Measurements from ENCODE around the gene BRINP1. TPM values are rescaled to one million over a fixed set of nuclear protein-coding genes. Genes with fewer than 3 reads are reported as not detected.

BRINP1 gene
- total and polyA plus RNA-seq, 2 of the 8 experiments (the other 6 are each of a cell fraction or from before 2014, with no cell fraction given) = 19.5 to 20.5 TPM

DNA sequence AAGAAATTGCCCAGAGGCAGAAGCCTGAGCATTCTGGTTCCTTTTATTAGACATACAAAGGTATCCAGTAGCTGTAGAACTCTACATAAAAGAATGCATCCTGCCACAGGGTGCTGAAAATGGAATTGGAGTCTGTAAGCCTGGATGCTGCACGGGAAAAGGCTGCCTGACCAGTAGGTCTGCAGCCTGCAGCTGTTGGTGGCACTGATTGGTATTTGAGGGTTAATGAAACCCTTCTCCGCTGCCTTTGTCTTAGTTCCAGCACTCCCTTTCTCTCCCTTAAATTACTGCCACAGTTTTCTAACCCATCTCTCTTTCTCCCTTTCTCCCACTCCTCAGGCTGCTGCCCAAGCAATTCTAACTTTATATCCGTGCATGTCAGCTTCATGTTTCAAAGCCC, 64.7 kb downstream of the BRINP1 start:
- H3K18ac ChIP-seq (ENCODE audit: extremely low read depth, low read length) = peak overlapping the region; percentile 0; the same call in 1 of the 2 replicates
- H3K9ac ChIP-seq (replicated peaks in 1 of 4; ENCODE audit: extremely low read depth in 1 of 4, low read depth in 3 of 4, low read length in 3 of 4) = no peak overlapping the region
- H2AK5ac ChIP-seq (ENCODE audit: low read depth, low read length) = no peak overlapping the region
- peak overlapping the region; percentile 85; the same call in 1 of the 2 replicates for H2BK15ac ChIP-seq (ENCODE audit: low read length)
- H2AFZ ChIP-seq (ENCODE audit: low read length) = no peak overlapping the region
- no peak overlapping the region for H3K56ac ChIP-seq (replicated peaks; ENCODE audit: insufficient read length, low read depth, low read length)
- no peak overlapping the region for H2BK5ac ChIP-seq (ENCODE audit: low read depth, low read length)
- H3K79me2 ChIP-seq (ENCODE audit: control insufficient read depth in 1 of 2, insufficient read depth in 2 of 2, low read length in 2 of 2) = peaks cover 0 to 34% of the 10 kb centered on the region in 2 experiments; a peak in 2 of 4 replicates
- H3K27me3 ChIP-seq (replicated peaks in 1 of 4; ENCODE audit: control insufficient read depth in 3 of 4, extremely low read depth in 1 of 4, insufficient read depth in 3 of 4, low read length in 3 of 4) = no peaks in the 10 kb centered on the region
- H3K23ac ChIP-seq (ENCODE audit: insufficient read length) = no peak overlapping the region
- H3K4me2 ChIP-seq (ENCODE audit: insufficient read depth in 1 of 2, low read depth in 2 of 2, low read length in 2 of 2) = no peak overlapping the region; a peak in 1 of 4 replicates
- H4K5ac ChIP-seq (ENCODE audit: insufficient read length, low read depth, low read length) = no peak overlapping the region
- H3K23me2 ChIP-seq (ENCODE audit: low read depth, low read length) = no peaks in the 10 kb centered on the region
- H2BK12ac ChIP-seq (ENCODE audit: low read depth, low read length) = no peak overlapping the region
- peak overlapping the region; percentile 13; the same call in 1 of the 2 replicates for H2BK20ac ChIP-seq (ENCODE audit: low read length)
- no peak overlapping the region for H3K14ac ChIP-seq (ENCODE audit: insufficient read length)
- ChIA-PET POLR2A (ENCODE audit: partially characterized antibody) (interaction anchor here (0.6 to 1.5 kb wide), 3 partner anchors 11 to 36 kb away, joined by 3 to 6 read pairs (median 5); no protein-coding TSS in a partner anchor), CTCF (ENCODE audit: partially characterized antibody) (interaction anchor here (0.7 to 1.8 kb wide), 7 partner anchors 11 to 34 kb away, joined by 3 to 5 read pairs (median 3); no protein-coding TSS in a partner anchor)
- no peak overlapping the region for H4K8ac ChIP-seq (ENCODE audit: extremely low read depth, insufficient read depth, low read length)
- no peak overlapping the region for H3K4ac ChIP-seq (replicated peaks; ENCODE audit: insufficient read length, low read depth, low read length)
- WGBS, 2 experiments (ENCODE audit: extremely low coverage in 1 of 2, insufficient coverage in 1 of 2, insufficient read length in 1 of 2, insufficient replicate concordance in 2 of 2, low coverage in 1 of 2, low lambda C conversion rate in 2 of 2, missing lambda C conversion rate in 1 of 2) = 73% methylated on average over 3 of the region's 3 CpGs; no CpG with 5 or more reads in 1 of the 2 experiments
- no peak overlapping the region for H3K27ac ChIP-seq (ENCODE audit: low read depth, low read length)
- no peak overlapping the region for H2BK120ac ChIP-seq (replicated peaks; ENCODE audit: low read depth, low read length)
- FAIRE-seq (no peak), DNase-seq (ENCODE audit: low read depth in 1 of 2, low spot score in 2 of 2) (no peak)
- H4K91ac ChIP-seq (replicated peaks; ENCODE audit: insufficient read length, low read length) = no peak overlapping the region
- no peak overlapping the region for H3K4me3 ChIP-seq (ENCODE audit: extremely low read depth in 1 of 4, insufficient read depth in 2 of 4, low read depth in 3 of 4, low read length in 4 of 4)
- no peaks in the 10 kb centered on the region for H3K36me3 ChIP-seq (ENCODE audit: control insufficient read depth in 2 of 4, insufficient read depth in 4 of 4, low read length in 3 of 4)
- H3K79me1 ChIP-seq (ENCODE audit: low read depth, low read length) = no peaks in the 10 kb centered on the region
- peaks cover 3 to 13% (median 6%) of the 10 kb centered on the region in 4 experiments; a peak in 3 of 7 replicates for H3K4me1 ChIP-seq (replicated peaks in 1 of 4; ENCODE audit: control insufficient read depth in 3 of 4, insufficient read depth in 4 of 4, low read length in 3 of 4)
- no peaks in the 10 kb centered on the region for H3K9me3 ChIP-seq (ENCODE audit: insufficient read depth in 2 of 2, low read depth in 1 of 2, low read length in 1 of 2)
- H4K20me1 ChIP-seq (replicated peaks in 1 of 2; ENCODE audit: control insufficient read depth in 1 of 2, insufficient read depth in 2 of 2, low read length in 2 of 2) = no peaks in the 10 kb centered on the region
- TF ChIP-seq SIX5 (IDR thresholded peaks at IDR 0.05; ENCODE audit: low read depth, low read length) (no peak), SUZ12 (IDR thresholded peaks at IDR 0.05; ENCODE audit: low read length) (no peak), TAF7 (optimal IDR thresholded peaks at IDR 0.05; ENCODE audit: borderline replicate concordance, low read depth, low read length) (no peak), EP300 (IDR thresholded peaks at IDR 0.05; ENCODE audit: borderline replicate concordance in 1 of 2, low read depth in 2 of 2, low read length in 2 of 2) (no peak), TEAD4 (IDR thresholded peaks at IDR 0.05; ENCODE audit: low read depth, low read length) (no peak), BRCA1 (IDR thresholded peaks at IDR 0.05; ENCODE audit: low read depth, low read length) (no peak), BCL11A (IDR thresholded peaks at IDR 0.05; ENCODE audit: low read depth in 2 of 2, low read length in 2 of 2) (no peak), CEBPB (IDR thresholded peaks at IDR 0.05; ENCODE audit: low read depth, low read length) (no peak), SP2 (IDR thresholded peaks at IDR 0.05; ENCODE audit: low read length) (no peak), GABPA (IDR thresholded peaks at IDR 0.05; ENCODE audit: borderline replicate concordance, insufficient read depth, low read length) (no peak), NRF1 (IDR thresholded peaks at IDR 0.05; ENCODE audit: low read depth, low read length) (no peak), RXRA (IDR thresholded peaks at IDR 0.05; ENCODE audit: insufficient read depth, low read depth, low read length) (no peak), RFX5 (IDR thresholded peaks at IDR 0.05; ENCODE audit: borderline replicate concordance, low read depth, low read length) (no peak)
- TF ChIP-seq, protein P1, sequence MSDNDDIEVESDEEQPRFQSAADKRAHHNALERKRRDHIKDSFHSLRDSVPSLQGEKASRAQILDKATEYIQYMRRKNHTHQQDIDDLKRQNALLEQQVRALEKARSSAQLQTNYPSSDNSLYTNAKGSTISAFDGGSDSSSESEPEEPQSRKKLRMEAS (IDR thresholded peaks at IDR 0.05) = no peak
